HG03039 (cell line): Measurements from ENCODE around the gene PEF1.

Experiments
- ATAC-seq: cut with Tn5 transposase; IDR thresholded peaks from one replicate; pipeline ENCODE4 v1.9.1; 2021; ENCODE audit warnings: mild to moderate bottlenecking, moderate library complexity; ENCODE audit not compliant: unreplicated experiment

The PEF1 gene

DNA sequence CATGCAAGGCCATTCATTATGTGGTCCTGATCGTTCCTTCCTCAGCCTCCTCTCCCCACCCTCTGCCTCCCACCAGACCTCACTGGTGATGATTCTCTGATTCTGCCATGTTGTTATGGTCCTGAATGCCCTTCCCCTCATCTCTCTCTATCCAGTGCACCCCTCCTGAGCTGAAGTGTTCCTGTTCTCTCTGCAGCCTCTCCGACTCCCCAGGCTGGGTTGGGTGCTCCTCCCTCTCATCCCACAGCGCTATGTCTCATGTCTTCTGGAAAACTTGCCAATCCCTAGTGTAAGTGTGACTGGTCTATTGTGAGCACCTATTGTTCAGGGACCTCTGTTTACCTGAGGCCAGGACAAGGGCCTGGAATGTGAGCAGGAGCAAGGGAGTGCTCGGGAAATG lies 11.1 kb upstream of the PEF1 start:
- no peak for ATAC-seq

DNA sequence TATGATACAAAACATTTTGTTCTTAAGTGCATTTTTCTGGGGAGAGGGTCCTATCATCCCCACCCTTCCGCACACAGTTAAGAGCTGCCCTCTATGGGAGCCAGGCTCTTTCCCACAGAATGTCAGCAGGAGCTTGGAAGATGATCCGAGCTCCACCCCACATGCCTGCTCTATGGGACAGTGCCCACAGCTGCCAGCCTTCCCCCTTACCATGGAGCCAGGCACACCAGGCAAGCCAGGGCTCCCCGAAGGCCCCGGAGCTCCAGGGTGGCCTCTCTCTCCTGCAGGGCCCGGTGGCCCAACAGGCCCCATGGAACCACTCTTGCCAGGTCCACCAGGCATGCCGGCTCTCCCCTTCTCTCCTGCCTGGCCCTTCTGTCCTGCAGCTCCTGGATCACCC lies 10.4 kb upstream of the PEF1 start:
- ATAC-seq = no peak

DNA sequence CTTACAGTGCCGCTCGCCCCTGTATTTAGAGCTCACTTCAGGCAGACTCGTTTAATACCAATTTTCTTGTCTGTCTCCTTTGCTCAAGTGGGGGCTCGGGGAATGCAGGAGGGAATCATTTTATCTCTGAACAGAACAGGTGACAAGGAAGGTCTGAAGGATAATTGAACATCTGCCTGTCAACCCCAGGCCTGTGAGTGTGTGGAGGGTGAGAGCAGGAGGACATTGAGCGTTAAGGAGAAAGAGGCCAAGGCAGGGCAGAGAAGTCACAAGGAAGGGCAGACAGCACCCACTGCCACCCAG lies 9.7 kb upstream of the PEF1 start:
- ATAC-seq = no peak

DNA sequence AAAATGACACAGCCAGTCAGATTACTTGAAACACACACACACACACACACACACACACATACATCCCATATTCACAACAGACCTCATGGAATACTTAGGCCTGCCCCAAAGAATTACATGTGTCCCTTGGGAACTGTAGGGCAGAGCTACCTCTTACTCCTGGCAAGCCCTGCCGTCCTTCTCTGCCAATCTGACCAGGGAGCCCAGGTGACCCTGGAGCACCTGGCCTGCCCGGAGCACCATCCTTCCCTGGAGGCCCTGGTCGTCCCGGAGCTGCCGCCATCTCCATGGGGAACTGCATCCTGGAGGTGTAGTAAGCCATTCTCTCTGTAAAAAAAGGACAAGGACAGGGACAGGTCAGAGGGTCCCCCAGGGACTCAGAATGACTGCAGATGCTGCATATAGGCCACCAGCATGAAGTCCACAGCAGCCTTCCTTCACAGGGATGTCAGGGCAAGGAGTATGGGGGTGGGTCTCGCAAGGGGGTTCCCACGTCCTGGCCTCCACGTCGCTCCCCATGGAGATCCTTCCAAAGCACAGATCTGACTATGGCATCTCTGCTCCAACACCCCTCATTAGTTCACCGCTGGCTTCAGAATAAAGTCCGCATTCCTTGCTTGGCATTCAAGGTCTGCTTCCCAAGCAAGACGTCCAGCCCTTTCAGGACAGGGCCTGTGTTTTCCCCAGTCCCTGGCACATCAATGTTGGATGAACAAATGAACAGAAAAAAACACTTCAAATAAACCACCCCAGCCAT lies 9.2 kb upstream of the PEF1 start:
- no peak for ATAC-seq

DNA sequence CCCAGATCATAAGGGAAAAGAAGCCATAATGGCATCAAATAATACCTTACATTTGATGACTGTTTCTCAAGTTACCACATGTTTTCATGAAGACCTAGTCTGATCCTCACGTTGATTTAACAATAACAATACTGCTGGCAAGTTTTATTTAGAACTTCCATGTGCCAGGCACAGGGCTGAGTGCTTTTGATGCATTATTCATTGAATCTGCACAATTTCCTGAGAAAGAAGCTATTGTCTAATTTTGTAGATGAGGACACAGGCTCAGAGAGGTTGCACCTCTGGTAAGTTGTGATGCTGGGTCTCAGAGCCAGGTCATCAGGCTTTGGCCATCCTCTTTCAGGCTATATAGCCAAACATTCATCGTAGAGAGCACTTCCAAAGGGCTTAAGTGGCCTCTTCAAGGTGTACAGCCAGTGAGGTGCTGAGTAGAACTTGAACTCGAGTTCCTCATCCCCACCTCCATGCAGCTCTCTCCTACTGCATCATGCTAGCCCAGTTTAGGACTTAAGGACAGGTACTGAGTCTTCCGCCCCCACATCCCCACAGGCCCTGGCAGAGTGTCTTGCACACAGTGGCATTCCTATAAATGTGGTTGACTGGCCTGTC lies 8.3 kb upstream of the PEF1 start:
- no peak for ATAC-seq

DNA sequence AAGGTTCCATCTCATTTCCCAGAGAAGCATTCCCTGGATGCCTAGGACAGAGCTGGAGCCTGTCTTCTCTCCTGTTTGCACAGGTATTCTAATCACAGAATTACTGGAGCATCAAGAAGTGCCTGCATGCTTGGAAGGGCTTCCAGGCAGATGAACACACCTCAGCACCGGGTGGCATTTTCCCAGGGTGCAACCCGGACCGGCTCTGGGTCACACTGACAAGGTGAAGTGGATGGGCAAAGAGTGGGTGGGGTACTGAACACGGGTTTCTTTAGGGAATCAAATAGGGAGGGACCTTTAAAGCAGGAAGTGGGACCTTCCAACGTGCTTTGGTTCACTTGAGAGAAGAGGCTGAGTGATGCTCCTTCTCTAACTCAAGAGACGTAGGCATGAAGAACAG lies 7.1 kb upstream of the PEF1 start:
- no peak for ATAC-seq

DNA sequence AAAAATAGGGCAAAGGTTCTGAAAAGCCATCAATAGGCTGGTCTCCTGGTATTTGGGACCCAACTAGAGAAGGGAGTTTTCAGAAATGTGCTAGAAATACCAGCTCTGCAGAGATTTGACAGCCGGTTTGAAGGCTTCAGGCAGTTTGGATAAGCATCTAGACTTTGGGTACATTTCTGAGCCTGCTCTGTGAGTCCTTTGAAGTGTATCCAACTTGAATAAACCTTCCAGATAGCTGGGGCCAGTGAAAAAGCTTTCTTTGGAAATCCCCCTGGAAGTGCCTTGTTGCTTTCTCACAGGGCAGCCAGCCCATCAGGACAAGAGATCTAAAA lies 6.4 kb upstream of the PEF1 start:
- ATAC-seq = no peak

DNA sequence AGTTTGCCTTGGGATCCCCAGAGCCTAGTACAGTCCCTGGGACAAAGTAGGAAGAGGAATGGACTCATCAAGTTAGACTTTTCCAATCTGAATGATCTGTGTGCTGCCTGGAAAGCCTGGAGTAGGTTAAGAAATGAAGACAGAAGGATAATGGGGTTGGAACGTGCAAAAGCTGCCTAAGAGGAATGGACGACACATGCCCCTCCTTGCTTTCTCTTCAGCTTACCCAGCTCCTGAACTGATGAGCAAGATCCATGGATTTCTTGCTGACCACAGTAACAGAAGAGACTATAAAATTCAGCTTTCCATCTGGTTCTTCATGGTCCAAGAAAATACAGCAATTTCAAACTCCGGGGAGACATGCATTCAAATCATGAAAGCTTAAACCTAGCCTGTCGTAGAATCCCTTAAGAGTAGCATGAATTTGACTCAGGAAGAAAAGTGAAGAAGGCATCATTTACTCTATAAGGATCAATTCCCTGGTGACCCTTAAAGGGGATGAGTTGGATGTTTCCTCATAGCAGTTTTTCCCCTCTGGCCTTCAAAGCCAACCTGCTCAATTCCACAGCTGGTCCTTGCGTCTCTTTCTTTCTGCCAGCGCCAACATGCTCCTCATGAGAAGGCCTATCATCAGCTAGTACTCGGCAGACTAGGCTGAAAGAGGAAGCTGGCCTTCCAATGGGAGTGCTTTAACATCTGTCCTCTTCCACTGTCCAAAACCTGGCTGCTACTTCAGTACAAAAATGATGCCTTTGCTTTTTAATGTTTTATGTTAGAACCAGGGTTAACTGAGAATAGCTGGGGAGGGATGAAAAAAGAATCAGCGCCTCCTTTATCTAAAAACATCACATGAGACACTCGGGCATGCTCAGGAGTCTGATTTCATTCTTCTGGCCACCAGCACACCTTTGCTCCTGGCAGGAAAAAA lies 5.7 kb upstream of the PEF1 start:
- no peak for ATAC-seq

DNA sequence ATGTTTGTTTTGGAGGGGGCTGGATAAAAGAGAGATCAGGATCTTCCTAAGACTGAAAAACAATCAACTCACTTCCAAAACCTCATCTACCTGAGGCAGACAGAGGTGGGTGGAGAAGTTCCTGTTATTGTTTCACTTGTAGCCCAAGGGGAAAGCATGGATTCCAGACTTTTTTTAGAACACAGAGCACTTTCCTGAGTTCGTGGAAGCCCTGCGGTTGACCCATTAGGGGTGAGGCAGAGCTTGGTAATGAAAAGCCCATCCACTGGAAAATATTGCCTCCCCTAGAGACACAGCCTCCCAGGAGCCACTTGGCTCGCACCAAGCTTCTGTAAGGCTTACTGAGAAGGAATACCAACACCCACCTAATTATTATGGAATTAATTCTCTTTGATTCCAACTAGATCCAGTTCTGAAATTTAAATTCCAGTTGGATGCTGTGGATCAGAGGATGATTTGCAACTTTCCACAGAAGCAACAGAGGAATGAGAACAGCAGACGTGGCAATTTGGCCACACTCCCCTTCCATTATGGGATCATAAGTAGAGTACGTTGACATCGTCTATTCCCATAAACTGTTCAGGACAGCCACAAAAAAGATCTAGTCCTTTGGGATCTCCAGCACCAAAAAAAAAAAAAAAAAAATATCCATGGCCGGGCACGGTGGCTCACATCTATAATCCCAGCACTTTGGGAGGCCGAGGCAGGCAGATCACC lies 4.1 kb upstream of the PEF1 start:
- no peak for ATAC-seq

DNA sequence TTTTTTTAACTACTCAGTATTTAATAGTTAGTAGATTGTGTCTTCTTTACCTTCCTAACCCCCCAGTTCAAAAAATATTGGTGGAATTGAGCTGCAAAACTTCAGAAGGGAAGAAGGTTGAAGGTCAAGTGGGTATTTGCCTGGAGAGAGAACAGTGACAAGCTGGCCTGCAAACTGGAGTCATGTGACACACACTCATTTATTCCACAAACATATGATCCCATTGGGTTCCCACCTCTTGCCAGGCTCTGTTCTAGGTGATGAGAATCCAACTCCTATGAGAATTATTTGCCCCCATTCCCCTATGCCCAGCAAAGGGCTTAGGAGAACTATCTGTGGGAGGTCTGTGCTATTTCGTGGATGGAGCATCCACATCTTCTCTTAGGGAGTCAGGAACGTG lies 3.5 kb upstream of the PEF1 start:
- no peak for ATAC-seq

DNA sequence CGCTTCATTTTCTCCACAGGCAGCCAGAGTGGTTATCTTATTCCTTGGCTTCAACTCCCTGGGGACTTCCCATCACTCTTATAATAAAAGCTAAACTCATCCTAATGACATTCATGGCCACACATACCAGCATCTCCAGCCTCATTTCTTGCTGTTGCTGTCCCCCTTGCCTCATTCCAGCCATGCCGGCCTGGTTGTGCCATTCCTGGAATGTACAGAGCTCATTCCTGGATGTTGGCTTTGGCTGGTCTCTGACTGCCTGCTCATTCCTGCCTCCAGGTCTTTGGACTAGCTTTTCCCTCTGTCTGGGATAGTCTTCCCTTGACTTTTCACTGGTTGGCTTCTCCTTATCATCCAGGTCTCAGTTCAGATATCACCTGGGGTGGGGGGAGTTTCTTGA lies 2.4 kb upstream of the PEF1 start:
- ATAC-seq = no peak

DNA sequence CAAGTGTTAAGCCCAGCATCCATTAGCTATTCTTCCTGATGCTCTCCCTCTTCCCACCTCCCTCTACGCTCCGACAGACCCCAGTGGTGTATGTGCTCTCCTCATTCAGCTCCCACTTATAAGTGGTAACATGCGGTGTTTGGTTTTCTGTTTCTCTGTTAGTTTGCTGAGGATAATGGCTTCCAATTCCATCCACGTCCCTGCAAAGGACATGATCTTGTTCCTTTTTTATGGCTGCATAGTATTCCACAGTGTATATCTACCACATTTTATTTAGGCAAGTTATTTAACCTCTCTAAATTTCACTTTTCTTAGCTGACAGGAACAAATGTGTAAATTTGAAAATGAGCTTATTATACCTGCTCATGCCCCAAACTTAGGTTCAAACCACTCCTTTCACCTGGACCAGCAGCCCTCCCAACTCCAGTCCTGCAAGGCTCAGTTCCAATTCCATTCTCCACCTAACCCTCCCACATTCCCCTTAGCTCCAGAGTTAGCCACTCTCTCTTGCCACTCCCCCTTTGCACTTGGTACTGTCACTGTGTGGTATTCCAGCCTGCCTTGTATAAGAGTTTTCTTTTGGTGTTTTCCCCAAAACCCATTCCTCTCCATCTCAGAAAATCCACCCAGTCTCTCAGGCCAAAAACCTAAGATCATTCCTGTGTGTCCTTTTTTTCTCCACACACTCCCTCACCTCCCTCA lies 1.7 kb upstream of the PEF1 start:
- no peak for ATAC-seq

DNA sequence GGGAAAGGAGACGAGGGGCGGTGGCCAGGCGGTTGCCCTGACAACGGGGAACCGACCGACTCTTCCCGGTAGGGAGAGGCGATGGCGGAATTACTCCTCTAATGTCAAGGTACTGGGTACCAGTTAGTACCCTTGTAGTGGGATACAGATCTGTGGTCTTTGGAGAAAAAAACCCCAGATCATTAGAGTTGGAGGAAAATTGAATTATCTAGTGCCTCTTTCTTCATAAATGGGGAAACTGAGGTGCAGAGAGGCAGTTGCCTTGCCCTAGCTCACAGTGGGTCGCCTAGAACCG lies 545 bp upstream of the PEF1 start:
- no peak for ATAC-seq

DNA sequence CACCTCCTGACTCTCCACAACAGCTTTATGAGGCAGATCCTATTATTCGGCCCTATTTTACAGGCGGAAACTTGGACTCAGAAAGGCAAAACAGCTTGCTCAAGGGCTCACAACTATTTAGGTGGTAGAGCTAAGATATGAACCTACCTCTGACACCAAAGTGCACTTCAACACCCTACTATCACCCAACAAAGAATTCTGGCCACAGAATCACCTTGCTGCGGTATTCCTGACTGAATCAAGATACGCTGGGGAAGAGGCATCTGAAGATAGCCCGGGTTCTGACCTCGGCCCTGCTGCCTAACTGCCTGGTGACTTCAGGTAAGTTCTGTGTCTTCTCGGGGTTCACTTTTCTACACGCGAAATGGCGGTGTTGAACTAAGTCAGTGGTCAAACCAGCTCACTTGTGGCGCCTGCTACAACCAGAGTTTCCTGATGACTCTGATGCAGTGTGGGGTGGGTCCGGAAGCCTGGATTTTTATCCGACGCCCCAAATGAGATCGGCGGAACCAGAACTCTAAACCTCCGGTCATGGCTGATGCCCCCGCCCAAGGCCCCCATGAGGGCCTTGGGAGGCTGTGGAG lies 608 bp downstream of the PEF1 start:
- ATAC-seq = no peak

DNA sequence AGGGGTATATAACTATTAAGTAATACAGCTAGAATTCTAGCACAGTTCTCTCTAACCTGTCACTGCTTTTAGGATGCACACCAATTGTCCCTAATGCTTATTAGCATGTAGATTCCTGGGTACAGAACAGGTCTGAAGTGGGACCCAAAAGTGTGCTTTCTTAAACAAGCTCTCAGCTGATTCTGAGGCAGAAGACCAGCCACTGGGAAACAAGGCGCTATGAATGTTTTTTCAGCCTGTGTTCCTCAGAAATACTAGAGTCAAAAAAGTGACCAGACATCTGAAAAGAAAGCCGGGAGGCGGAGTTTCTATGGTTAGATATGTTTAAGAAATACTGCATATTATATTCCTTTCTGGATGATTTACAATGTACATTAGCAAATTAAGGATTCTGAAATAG lies 1.8 kb downstream of the PEF1 start:
- no peak for ATAC-seq

DNA sequence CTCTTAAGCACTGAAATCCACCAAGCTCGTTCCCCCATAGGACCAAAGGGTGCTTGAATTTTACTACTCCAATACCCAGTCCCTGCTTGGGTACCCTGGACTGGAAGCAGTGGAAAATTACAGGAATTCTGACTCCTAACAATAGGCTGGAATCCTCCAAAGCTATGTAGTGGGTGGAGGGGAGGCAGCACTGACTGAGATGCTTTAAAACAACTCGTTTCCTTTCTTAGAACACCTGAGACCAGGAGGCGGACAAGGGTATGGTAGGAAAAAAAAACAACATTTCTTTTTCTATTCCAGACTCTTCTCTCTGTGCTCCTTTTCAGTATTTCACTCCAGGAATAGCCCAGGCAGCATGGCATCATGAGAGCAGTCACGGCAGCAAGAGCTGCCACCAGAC lies 2.3 kb downstream of the PEF1 start:
- ATAC-seq = no peak

DNA sequence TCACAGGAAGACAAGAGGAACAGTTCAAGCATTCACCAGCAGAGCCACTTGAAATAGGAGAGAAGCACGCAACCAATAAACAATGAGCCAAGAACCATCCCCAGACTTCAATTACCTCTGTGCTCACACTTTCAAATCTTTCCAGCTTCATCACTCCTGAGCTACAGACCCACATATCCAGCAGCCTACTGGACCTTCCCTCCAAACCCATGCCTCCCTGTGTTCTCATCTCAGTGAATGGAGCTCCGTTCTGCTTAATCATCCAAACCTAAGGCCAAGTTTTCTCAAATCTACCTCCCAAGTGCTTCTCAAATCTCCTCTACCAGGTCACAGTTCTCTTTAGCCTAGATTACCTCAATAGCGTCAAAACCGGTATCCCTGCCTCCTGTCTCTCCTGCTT lies 3.7 kb downstream of the PEF1 start:
- no peak for ATAC-seq

DNA sequence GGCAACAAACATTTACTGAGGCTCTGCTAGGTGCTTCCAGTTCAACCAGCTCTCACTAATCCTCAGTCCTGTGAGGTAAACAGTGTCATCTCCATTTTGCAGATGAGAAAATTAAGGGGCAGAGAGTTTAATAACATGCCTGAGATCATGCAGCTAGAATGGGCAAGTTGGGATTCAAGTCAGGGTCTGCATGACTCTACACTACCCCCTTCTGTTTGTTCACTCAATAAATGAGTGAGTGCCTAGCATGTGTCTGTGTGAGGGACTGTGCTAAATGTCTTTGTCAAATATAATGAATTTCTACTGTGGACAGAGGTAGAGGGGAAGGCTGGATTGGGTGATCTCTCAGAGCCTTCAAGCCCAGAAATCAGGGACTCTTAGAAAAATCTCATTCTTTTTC lies 4.5 kb downstream of the PEF1 start:
- ATAC-seq = no peak

DNA sequence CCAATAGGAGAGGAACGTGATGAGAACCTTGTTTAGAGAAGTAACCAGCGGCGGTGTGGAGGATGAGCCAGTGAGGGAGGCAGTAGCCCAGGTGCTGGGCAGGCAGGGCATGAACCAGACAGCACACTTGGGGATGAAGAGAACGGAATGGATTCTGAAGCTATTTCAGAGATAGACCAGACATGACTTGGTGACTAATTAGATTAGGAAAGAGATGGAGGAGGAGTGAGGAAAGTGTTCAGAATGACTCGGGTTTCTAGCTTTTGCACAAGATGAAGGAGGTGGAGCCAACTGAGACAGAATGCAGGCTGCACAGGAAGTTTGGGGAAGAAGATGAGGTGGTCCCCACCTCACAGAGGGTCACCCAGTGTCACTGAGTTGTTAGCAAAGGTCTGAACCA lies 5.1 kb downstream of the PEF1 start:
- ATAC-seq = no peak

DNA sequence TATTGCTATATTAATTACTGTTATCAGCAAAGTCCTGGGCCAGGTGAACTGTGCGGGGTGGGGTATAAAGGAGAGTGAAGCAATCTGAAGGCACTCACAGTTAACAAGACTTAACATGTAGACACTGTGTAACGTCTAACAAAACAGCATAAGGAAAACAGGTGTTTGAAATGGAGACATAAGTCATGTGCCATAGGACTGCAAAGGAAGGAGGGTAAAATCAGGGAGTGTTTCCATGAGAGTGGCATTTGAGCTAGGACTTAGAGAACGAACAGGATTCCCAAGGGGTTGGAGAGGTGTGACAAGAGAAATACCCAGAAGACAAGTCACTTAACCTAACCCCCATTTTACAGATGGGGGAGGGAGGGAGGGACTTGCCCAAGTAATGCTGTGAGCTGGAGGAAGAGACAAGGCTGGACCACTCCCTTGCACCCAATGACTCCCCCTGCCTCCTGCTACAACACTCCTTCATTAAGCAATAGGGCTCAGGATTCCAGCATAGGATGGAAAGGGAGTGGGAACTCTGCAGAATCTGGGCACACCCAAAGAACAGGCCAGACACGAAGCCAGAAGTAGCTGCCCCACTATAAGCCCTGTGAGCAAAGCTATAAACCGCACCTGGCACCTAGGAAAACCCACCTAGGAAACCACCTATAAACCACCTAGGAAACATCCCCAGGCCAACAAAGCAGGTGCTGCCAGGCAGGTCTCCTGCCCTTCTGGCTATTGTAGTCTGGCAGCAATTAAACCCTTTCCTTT lies 6.6 kb downstream of the PEF1 start:
- no peak for ATAC-seq
